A549 (cell line): ENCODE data around the gene VANGL1. TPM values are rescaled to one million over a fixed set of nuclear protein-coding genes. Genes with fewer than 3 reads are reported as not detected.

Source experiments
- ATAC-seq, 2 experiments: fragments of 200-7000 bp in 1 of 2; fragments of >200 bp in 1 of 2; cut with Nextera tagmentation in 1 of 2; cut with Tn5 transposase in 1 of 2; 3 replicates each; pipeline versions ENCODE4 v1.8.0 to v1.9.1; 2018 to 2020; ENCODE audit warnings: mild to moderate bottlenecking in 1 of 2, moderate library complexity in 1 of 2
- CTCF ChIA-PET: fragments of 300-600 bp; sonication (Branson Sonifier 250); formaldehyde crosslinking; extraction: SDS; loops from one replicate; lab custom pipeline; 2021; ENCODE audit warnings: antibody characterized with exemption, inconsistent platforms; lab: Yijun Ruan, JAX
- POLR2A ChIA-PET: fragments of 350-600 bp; formaldehyde crosslinking; extraction: SDS; loops from one replicate; lab custom pipeline; 2021; ENCODE audit warnings: antibody characterized with exemption, inconsistent platforms; lab: Yijun Ruan, JAX
- DNase-seq, 2 experiments: peaks; one replicate each; pipeline versions ENCODE4 v3.0.0 to v3.0.0-alpha.2; 2011 to 2016; ENCODE audit warnings: low read depth in 1 of 2, low spot score in 1 of 2
- FAIRE-seq: peaks from 2 replicates; lab custom pipeline; 2011; peaks lifted over from hg19 to GRCh38; lab: Jason Lieb, UNC
- H3K27ac ChIP-seq, 2 experiments: fragments of >200 bp; sonication (Bioruptor Twin); formaldehyde crosslinking; 3 replicates each; pipeline ENCODE4 v1.5.1; 2016 to 2017
- H3K4me1 ChIP-seq: fragments of >200 bp; sonication (Bioruptor Twin); formaldehyde crosslinking; 3 replicates; pipeline ENCODE4 v1.6.1; 2016
- H3K4me2 ChIP-seq: fragments of >200 bp; sonication (Bioruptor Twin); formaldehyde crosslinking; 3 replicates; pipeline ENCODE4 v1.6.1; 2016
- H3K4me3 ChIP-seq: fragments of >200 bp; sonication (Bioruptor Twin); formaldehyde crosslinking; 3 replicates; pipeline ENCODE4 v1.5.1; 2016
- H3K9me3 ChIP-seq: fragments of >200 bp; sonication (Bioruptor Twin); formaldehyde crosslinking; 3 replicates; pipeline ENCODE4 v1.6.1; 2016
- CHD2 ChIP-seq: fragments of 150-350 bp; IDR thresholded peaks from 2 replicates; pipeline ENCODE4 v1.6.1; 2014; ENCODE audit warnings: low read length; ENCODE audit not compliant: partially characterized antibody
- CHD4 ChIP-seq: fragments of 200-600 bp; sonication (generic); IDR thresholded peaks from 2 replicates; pipeline ENCODE4 v1.6.1; 2016; ENCODE audit warnings: antibody characterized with exemption, mild to moderate bottlenecking, borderline replicate concordance
- EHMT2 ChIP-seq: fragments of 200-600 bp; sonication (generic); IDR thresholded peaks from 2 replicates; pipeline ENCODE4 v1.6.1; 2016; ENCODE audit warnings: antibody characterized with exemption, low read depth, mild to moderate bottlenecking, moderate library complexity
- EP300 ChIP-seq, 2 experiments: fragments of >200 bp; sonication (Bioruptor Twin); formaldehyde crosslinking; IDR thresholded peaks; 2 replicates in 1 of 2; 3 replicates in 1 of 2; pipeline ENCODE4 v1.6.1; 2016 to 2017
- HDAC2 ChIP-seq: fragments of 200-600 bp; sonication (generic); IDR thresholded peaks from 2 replicates; pipeline ENCODE4 v1.6.1; 2016
- HMGXB4 ChIP-seq: fragments of 250-450 bp; sonication (Bioruptor Pico); IDR thresholded peaks from 2 replicates; pipeline ENCODE4 v1.5.0; 2021; ENCODE audit warnings: mild to moderate bottlenecking, moderate library complexity, borderline replicate concordance
- KDM5A ChIP-seq: fragments of 200-600 bp; sonication (generic); IDR thresholded peaks from 2 replicates; pipeline ENCODE4 v1.6.1; 2016; ENCODE audit warnings: antibody characterized with exemption, mild to moderate bottlenecking
- MAFK ChIP-seq: fragments of 450-650 bp; IDR thresholded peaks from 2 replicates; pipeline ENCODE4 v1.6.1; 2014; ENCODE audit not compliant: partially characterized antibody
- MAX ChIP-seq: IDR thresholded peaks from 2 replicates; pipeline ENCODE4 v1.6.1; 2012
- MAZ ChIP-seq: fragments of 150-350 bp; IDR thresholded peaks from 2 replicates; pipeline ENCODE4 v1.6.1; 2014; ENCODE audit warnings: antibody characterized with exemption, low read depth, low read length, borderline replicate concordance
- MYC ChIP-seq: IDR thresholded peaks from 2 replicates; pipeline ENCODE4 v1.6.1; 2012; ENCODE audit warnings: mild to moderate bottlenecking, inconsistent platforms, low read length, improper control_type of control experiment, borderline replicate concordance
- NFE2L2 ChIP-seq: fragments of 150-350 bp; conservative IDR thresholded peaks from 2 replicates; pipeline ENCODE4 v1.6.1; 2014; ENCODE audit warnings: low read length
- NPAS2 ChIP-seq: fragments of 250-450 bp; sonication (Bioruptor Pico); IDR thresholded peaks from 2 replicates; pipeline ENCODE4 v1.8.0; 2022; ENCODE audit warnings: mild to moderate bottlenecking, moderate library complexity, borderline replicate concordance
- PBX3 ChIP-seq: IDR thresholded peaks from 2 replicates; pipeline ENCODE4 v1.6.1; 2012
- PHF8 ChIP-seq: fragments of 200-600 bp; sonication (generic); IDR thresholded peaks from 2 replicates; pipeline ENCODE4 v1.6.1; 2016; ENCODE audit warnings: low read depth, mild to moderate bottlenecking, antibody characterized with exemption, moderate library complexity, borderline replicate concordance
- POLR2A ChIP-seq: IDR thresholded peaks from 2 replicates; pipeline ENCODE4 v1.6.1; 2012; ENCODE audit warnings: mild to moderate bottlenecking, low read length
- RAD21 ChIP-seq, 2 experiments: fragments of >200 bp in 1 of 2; sonication (Bioruptor Twin) in 1 of 2; formaldehyde crosslinking in 1 of 2; IDR thresholded peaks in 1 of 2; conservative IDR thresholded peaks in 1 of 2; 2 replicates in 1 of 2; 3 replicates in 1 of 2; pipeline ENCODE4 v1.6.1; 2012 to 2018; ENCODE audit warnings: inconsistent platforms in 1 of 2
- RCOR1 ChIP-seq: fragments of 150-350 bp; IDR thresholded peaks from 2 replicates; pipeline ENCODE4 v1.6.1; 2014; ENCODE audit warnings: antibody characterized with exemption, low read length, low read depth
- REST ChIP-seq: fragments of 200-600 bp; sonication (generic); IDR thresholded peaks from 2 replicates; pipeline ENCODE4 v1.6.1; 2016; ENCODE audit warnings: antibody characterized with exemption, mild to moderate bottlenecking, moderate library complexity
- SMC3 ChIP-seq: fragments of >200 bp; sonication (Bioruptor Twin); formaldehyde crosslinking; IDR thresholded peaks from 3 replicates; pipeline ENCODE4 v1.6.1; 2018; ENCODE audit warnings: inconsistent platforms
- ZC3H11A ChIP-seq: fragments of 450-650 bp; IDR thresholded peaks from 2 replicates; pipeline ENCODE4 v1.6.1; 2014; ENCODE audit warnings: antibody characterized with exemption, mild to moderate bottlenecking
- ZSCAN20 ChIP-seq: fragments of 250-450 bp; sonication (Bioruptor Pico); IDR thresholded peaks from 2 replicates; pipeline ENCODE4 v1.8.0; 2022; ENCODE audit warnings: mild to moderate bottlenecking, moderate library complexity
- WGBS: methylation state at CpG from one replicate; pipeline ENCODE4 v1.1.6; 2017; ENCODE audit errors: missing lambda C conversion rate; 5-methylcytosine and 5-hydroxymethylcytosine counted together
- polyA plus RNA-seq, 4 experiments: library from polyadenylated mRNA; depleted of rRNA in 3 of 4; stranded (reverse); fragments of >200 nt; fragmentation: RNase III in 1 of 4; extraction: RNeasy Plus Mini Kit Qiagen cat#74134 plus additional on column Dnase treatment in 1 of 4; gene quantifications; 2 replicates in 3 of 4; 3 replicates in 1 of 4; pipeline ENCODE4 v1.2.3, GENCODE V29; 2011 to 2017
- TF ChIP-seq, protein P1 (sequence below): fragments of >200 bp; sonication (Bioruptor Twin); formaldehyde crosslinking; IDR thresholded peaks from 2 replicates; pipeline ENCODE4 v1.6.1; 2016
- TF ChIP-seq, protein P2 (sequence below): fragments of 450-650 bp; IDR thresholded peaks from 2 replicates; pipeline ENCODE4 v1.6.1; 2014; ENCODE audit warnings: antibody characterized with exemption
- TF ChIP-seq, protein P3 (sequence below): fragments of 150-350 bp; IDR thresholded peaks from 2 replicates; pipeline ENCODE4 v1.6.1; 2014; ENCODE audit warnings: low read depth, mild to moderate bottlenecking, low read length
- TF ChIP-seq, protein P4 (sequence below): fragments of >200 bp; sonication (Bioruptor Twin); formaldehyde crosslinking; IDR thresholded peaks from 3 replicates; pipeline ENCODE4 v1.5.1; 2016

Gene VANGL1
- polyA plus RNA-seq, 2 of the 4 experiments (the other 2 are of a cell fraction) = 11.0 to 11.5 TPM

GRCh38 chr1:115697619-115698018, 55.8 kb downstream of the VANGL1 start:
- TF ChIP-seq MAFK (no peak), SMC3 (no peak), EP300 (IDR thresholded peaks at IDR 0.05) (no peak), PHF8 (no peak), REST (no peak), MAZ (no peak), ZC3H11A (no peak), EHMT2 (no peak), CHD4 (no peak), MAX (no peak)
- TF ChIP-seq, protein P1, sequence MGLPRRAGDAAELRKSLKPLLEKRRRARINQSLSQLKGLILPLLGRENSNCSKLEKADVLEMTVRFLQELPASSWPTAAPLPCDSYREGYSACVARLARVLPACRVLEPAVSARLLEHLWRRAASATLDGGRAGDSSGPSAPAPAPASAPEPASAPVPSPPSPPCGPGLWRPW = no peak

DNA sequence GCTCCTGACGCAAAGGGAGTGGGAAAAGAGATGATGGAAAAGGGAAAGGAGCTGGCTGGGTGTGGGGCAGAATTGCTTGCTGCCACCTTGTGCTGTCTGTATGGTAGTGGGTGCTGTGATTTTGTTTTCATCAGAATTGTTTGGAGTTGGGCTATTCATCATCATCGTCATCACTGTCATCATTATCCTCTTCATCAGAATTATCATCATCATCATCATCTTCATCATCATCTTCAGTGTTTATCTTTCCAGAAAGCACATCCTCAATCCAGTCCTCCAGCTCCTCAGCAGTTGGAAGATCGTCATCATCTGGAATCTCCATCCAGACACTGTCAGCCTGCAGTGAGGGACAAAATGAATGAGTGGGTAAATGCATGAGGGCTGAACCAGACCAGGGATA, 59.3 kb downstream of the VANGL1 start:
- ATAC-seq (no peak), FAIRE-seq (no peak), DNase-seq (no peak)
- Histone ChIP-seq H3K27ac (no peak overlapping the region), H3K9me3 (no peaks in the 10 kb centered on the region), H3K4me2 (no peak overlapping the region), H3K4me3 (no peak overlapping the region), H3K4me1 (no peaks in the 10 kb centered on the region)
- POLR2A ChIA-PET = no interaction called here
- CTCF ChIA-PET = interaction anchor here (1.0 kb wide), 1 partner anchor 19 kb away, joined by 3 read pairs; no protein-coding TSS in a partner anchor
- 42% methylated on average over 3 of the region's 3 CpGs for WGBS
- no peak for TF ChIP-seq ZSCAN20
- TF ChIP-seq HMGXB4 (CRISPR knock-in tag) = no peak
- TF ChIP-seq RCOR1 = no peak
- TF ChIP-seq, protein P2, sequence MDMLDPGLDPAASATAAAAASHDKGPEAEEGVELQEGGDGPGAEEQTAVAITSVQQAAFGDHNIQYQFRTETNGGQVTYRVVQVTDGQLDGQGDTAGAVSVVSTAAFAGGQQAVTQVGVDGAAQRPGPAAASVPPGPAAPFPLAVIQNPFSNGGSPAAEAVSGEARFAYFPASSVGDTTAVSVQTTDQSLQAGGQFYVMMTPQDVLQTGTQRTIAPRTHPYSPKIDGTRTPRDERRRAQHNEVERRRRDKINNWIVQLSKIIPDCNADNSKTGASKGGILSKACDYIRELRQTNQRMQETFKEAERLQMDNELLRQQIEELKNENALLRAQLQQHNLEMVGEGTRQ = no peak
- TF ChIP-seq PBX3 = no peak
- no peak for TF ChIP-seq MYC
- TF ChIP-seq EP300 (IDR thresholded peaks at IDR 0.05) = no peak
- no peak for TF ChIP-seq KDM5A
- no peak for TF ChIP-seq MAZ
- TF ChIP-seq RAD21 (conservative IDR thresholded peaks at IDR 0.05 in 1 of 2, IDR thresholded peaks at IDR 0.05 in 1 of 2) = no peak
- no peak for TF ChIP-seq NFE2L2
- no peak for TF ChIP-seq MAFK
- no peak for TF ChIP-seq HDAC2
- TF ChIP-seq CHD2 = no peak
- TF ChIP-seq, protein P3, sequence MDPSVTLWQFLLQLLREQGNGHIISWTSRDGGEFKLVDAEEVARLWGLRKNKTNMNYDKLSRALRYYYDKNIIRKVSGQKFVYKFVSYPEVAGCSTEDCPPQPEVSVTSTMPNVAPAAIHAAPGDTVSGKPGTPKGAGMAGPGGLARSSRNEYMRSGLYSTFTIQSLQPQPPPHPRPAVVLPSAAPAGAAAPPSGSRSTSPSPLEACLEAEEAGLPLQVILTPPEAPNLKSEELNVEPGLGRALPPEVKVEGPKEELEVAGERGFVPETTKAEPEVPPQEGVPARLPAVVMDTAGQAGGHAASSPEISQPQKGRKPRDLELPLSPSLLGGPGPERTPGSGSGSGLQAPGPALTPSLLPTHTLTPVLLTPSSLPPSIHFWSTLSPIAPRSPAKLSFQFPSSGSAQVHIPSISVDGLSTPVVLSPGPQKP = no peak
- no peak for TF ChIP-seq MAX
- no peak for TF ChIP-seq ZC3H11A
- TF ChIP-seq POLR2A = no peak
- TF ChIP-seq, protein P4, sequence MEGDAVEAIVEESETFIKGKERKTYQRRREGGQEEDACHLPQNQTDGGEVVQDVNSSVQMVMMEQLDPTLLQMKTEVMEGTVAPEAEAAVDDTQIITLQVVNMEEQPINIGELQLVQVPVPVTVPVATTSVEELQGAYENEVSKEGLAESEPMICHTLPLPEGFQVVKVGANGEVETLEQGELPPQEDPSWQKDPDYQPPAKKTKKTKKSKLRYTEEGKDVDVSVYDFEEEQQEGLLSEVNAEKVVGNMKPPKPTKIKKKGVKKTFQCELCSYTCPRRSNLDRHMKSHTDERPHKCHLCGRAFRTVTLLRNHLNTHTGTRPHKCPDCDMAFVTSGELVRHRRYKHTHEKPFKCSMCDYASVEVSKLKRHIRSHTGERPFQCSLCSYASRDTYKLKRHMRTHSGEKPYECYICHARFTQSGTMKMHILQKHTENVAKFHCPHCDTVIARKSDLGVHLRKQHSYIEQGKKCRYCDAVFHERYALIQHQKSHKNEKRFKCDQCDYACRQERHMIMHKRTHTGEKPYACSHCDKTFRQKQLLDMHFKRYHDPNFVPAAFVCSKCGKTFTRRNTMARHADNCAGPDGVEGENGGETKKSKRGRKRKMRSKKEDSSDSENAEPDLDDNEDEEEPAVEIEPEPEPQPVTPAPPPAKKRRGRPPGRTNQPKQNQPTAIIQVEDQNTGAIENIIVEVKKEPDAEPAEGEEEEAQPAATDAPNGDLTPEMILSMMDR = no peak
- TF ChIP-seq NPAS2 (CRISPR knock-in tag) = no peak

More at GRCh38 chr1:115697619-115698018, 55.8 kb downstream of the VANGL1 start:
- FAIRE-seq = no peak
- CTCF ChIA-PET = no interaction called here
- no peak for DNase-seq
- H3K4me3 ChIP-seq = no peak overlapping the region
- WGBS = 100% methylated on average over 1 of the region's 1 CpG
- POLR2A ChIA-PET = no interaction called here
- no peak for ATAC-seq
- no peak overlapping the region for H3K27ac ChIP-seq
- no peaks in the 10 kb centered on the region for H3K9me3 ChIP-seq
- H3K4me1 ChIP-seq = no peaks in the 10 kb centered on the region
- no peak overlapping the region for H3K4me2 ChIP-seq
